ENCODE results near the gene FAM43B.

DNA sequence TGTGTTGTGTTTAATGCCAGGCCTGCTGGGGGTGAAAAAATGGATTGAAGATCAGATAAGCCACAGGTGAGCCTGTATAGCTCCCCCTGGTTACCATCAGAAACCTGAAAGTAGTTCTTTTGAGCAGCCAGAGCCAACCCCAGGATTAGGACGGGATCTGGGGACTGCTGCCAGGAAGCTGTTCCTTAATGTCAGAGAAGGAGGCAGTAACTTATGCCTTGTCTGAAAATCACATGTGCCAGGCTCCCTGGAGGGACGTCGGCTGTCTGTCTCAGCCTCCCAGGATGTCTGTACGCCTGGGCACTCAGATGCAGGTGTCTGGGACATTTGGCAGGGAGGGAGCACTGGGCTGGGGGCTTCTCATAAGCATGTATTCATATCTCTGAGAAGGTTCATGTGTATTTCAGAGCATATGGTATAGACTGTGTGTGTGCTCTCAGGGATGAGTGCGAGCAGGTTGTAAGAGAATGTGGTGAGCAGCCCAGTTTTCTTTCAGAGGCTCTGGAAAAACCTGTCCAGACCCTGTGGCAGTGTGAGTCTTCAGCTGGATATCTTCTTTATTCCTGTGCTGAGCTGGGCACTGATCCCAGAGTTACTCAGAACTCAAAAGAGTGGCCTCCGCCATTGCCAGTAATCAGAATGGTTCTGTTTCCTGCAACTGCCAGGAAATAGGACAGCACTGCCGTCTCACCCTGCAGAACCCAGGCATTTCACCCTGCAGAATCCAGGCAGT, 2.8 kb downstream of the FAM43B start:
- TF ChIP-seq, protein P1, sequence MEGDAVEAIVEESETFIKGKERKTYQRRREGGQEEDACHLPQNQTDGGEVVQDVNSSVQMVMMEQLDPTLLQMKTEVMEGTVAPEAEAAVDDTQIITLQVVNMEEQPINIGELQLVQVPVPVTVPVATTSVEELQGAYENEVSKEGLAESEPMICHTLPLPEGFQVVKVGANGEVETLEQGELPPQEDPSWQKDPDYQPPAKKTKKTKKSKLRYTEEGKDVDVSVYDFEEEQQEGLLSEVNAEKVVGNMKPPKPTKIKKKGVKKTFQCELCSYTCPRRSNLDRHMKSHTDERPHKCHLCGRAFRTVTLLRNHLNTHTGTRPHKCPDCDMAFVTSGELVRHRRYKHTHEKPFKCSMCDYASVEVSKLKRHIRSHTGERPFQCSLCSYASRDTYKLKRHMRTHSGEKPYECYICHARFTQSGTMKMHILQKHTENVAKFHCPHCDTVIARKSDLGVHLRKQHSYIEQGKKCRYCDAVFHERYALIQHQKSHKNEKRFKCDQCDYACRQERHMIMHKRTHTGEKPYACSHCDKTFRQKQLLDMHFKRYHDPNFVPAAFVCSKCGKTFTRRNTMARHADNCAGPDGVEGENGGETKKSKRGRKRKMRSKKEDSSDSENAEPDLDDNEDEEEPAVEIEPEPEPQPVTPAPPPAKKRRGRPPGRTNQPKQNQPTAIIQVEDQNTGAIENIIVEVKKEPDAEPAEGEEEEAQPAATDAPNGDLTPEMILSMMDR (IDR thresholded peaks at IDR 0.05), result no peak
- no peak for TF ChIP-seq POLR2A (IDR thresholded peaks at IDR 0.05)
